ENCODE results near the gene DAB2.
"Not testable (repeated sequence)": the region's sequence is repeated elsewhere in the genome, so short reads cannot be mapped to it uniquely, and the experiment has no call there.

The DAB2 gene

DNA sequence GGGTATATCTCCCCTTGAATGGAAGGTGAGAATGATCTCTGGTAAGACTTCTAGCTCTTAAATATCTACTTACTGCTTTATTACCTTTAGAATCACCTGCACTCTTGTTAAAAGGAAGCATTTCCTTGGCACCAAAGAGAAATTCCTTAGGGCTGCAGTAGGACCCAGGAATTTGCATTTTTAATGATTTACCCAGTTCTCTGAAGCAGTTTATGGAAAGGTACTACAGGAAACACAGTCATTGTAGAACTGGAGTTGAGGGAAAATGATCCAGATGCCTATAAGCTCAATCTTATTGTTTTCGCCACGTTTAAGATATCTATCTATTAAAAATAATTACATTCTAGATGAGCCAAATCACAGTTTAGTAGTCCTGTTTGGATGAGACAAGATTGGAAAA, 51.0 kb downstream of the DAB2 start:
- no peak for DNase-seq

DNA sequence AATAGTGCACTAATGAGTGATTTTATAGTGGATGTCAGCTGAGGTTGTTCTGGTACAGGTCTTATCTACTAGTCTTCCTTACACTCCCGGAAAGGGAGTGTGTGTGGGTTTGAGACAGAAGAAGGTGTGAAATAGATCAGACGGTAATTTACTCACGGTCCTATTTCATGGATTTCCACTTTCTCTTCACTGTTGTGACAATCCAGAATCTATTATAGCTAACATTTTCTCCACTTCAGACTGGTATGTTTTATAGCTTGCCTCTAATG, 53.5 kb downstream of the DAB2 start:
- DNase-seq: peak; percentile 18

DNA sequence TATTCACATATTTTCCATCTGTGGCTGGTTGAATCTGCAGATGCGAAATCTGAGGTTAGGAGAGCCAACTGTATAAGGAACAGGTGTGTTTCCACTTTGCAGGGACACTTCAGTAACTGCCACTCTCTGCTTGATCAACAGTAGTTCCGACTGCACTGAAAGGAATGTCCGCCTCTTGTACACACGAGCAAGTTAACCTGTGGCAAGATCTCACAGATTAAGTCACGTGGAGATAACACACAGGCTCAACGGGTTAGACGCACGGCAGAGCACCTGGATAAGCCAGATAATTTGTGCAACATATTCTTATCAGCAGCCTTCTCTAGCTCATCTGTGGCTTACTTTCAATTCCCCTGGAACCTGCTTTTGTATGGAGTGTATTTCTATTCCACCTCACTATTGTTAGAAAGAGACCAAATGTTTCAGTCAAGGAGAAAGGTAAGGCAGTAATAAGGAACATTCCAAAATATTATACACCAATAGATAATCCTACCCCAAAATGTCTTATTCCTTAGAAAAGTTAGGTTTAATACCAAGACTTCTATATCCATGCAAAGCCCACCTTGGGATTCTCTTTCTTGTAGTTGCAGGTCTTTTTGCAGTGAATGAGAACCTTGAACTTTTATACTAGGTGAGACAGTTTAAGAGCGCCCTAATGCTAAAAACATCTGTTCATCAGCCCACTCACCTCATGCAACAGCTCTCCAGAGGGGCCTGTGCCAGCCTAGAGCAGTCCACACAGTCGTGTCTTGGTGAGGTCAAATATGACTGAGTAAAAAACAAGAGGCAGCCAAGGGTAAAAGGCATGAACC, 54.0 kb downstream of the DAB2 start:
- DNase-seq: peak; percentile 19

DNA sequence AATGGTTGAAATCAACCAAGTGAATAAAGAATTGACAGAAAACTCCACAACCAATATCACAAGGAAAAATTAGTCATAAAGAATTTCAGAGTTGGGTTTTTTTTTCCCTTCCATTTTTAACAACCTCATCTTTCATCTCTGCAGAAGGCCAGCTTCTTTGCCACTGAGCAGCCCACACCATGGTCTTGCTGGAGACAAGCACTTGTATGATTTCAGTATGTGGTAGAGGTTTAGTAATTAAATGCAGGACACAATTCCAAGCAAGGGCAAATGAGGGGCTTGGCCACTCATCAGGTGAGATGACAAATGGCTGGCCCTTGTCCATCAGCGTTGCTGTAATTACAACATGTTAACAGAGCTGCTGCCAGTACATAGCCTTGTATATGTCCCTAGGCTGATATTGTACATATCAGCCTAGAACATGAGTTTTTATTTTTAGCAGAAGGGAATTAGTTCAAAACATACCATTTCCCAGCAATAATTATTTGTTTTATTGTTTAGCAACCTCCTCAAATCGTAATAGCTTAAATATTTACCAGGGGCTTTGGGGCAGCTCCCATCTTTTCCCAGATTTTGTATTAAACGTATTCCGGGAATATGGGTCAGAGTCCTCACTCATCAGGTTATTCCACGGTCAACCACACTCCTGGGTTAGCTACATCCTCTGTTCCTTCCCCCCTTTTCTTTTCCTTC, 55.5 kb downstream of the DAB2 start:
- DNase-seq: no peak

DNA sequence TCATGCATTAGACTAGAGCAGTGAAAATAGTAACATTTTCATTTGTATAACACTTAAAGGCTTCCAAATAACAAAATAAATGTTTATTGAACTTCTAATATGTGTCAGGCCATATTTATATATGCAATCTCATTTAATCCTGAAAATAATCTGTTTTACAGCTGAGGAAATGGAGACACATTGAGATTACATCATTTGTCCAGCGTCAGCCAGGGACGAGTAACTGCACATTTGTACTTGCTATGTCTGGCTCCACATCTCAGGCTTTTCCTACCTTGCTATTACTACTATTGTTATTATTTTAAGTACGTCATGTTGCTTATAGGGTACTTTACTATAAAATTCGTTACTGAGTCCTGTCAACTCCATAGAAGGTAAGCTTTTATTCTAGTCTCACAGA, 56.7 kb downstream of the DAB2 start:
- DNase-seq: no peak

DNA sequence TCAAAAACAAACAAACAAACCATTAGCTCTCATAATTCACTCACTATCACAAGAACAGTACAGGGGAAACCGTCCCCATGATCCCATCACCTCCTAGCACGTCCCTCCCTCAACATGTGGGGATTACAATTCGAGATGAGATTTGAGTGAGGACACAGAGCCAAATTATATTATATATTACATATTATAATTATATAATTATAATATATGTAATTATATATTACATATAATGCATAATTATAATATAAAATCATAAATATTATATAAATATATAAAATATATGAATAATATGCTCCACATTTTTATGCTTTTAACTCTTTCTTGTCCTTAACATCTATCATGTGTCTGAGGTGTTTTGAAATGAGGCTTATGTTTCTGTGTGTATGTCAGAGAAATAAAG, 57.1 kb downstream of the DAB2 start:
- no peak for DNase-seq

DNA sequence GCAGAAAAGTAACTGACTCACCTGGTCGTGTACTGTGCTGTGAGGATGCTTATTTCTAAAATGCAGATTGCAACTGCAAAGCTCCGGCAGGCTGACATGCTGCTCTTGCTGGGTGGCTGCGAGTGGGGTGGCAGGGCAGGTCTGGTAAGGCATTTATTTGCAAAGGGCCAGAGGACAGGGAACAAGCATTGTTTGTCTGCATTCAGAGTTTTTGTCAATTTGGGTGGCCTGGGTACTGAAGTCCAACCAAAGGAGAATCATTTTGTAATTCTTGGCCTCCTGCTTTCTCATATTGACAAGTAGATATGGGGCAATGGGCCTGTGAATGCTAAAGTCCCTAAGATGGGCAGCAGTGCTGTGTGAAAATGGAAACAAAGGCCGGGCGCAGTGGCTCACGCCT, 60.4 kb downstream of the DAB2 start, which contains the start of gene C9:
Gene C9 (minus strand): TSS at position 129 of the 400 bp plus-strand sequence. CDS start 31 bp downstream, at position 98.
- DNase-seq: no peak

DNA sequence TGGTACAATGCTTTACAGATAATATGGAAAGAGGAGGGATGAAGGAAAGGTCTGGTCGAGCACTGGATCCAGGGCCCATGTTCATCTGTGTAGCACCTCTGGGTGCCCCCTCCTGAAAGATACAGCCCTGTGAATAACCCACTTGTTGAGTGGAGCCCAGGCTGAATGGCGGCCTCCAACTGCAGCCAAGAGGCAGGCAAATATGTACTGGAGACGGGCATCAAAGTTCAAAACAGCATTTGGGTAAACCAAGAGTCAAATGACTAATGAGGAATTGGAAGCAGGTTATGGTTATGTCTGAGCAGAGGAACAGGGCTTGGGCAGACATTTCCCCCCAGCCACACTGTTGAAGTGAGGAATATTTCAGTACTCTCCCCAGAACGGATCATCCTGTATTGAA, 61.6 kb downstream of the DAB2 start:
- no peak for DNase-seq

DNA sequence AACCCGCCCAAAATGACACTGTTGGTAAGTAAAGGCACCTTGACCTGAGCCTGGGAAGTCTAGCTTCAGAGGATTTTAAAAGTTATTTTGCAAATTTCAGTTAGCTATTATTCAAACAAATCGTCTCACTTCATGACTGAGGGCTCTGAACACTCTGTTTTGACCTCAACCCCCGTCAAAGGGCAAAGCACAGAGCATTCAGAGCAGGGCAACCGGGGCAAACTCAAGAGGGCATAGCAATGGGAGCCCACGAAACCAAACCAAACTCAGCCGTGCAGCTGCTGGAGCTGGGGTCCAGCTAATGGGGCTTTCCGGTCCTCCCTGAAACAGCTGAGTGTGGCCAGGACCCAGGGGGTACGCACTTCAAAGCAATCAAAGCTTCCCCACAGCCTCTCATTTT, 62.1 kb downstream of the DAB2 start:
- DNase-seq: no peak

DNA sequence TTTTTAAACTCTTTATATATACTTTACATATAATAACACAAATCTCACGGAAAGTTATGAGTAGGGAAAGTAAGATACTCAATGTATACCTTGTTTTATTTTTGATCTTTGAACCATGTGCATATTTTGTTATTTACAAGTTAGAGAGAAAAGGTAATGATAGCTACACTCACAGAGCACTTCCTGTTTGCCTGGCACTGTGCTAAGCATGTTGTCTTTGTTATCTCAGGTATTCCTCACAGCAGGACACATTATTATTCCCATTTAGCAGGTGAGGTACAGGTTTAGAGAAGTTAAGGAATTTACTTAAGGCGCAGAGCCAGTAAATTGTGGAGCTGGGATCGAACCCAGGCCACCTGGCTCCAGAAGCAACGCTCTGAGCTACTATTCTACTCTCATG, 63.5 kb downstream of the DAB2 start:
- DNase-seq: no peak

DNA sequence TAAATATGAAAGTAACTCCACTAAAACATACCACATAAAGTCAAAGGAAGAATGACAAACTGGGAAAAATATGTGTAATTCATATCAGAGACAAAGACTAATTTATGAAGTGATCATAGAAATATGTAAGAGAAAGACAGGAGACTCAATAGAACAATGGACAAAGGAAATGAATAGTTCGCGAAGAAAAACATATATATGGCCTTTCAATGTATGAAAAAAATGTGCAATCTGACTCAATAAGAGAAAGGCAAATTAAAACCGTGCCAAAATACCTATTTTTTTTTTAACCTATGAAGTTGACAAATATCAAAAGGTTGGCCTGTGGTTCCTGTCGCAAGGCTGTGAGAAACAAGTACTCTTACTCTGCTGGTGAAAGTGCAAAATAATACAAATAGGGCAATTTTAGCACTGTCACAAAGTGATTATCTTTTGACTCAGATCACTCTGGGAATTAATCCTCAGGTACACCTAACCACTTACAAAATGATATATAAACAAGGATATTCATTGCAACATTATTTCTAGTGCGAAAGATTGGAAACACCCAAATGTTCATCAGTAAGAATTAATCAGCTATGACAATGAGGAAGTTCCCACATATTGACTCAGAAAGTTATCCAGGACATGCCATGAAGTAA, 64.2 kb downstream of the DAB2 start:
- no peak for DNase-seq

DNA sequence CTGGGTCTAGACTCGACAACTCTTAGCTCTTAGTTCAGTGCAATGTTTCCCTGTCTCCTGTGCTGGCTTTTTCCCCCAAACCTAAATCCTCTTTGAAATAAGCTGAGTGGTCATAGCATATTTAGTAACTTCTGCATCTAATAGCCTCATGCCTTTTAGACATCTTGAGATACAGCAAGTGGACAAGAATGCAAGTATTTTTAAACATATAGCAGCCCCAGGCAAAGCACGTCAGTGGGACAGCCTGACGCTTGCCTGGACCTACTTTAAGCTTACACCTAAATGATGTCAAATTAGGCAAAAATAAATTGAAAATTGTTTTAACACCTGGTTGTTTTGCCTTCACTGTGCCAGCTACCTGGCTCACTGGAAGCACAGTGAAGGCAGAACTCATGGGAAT, 68.5 kb downstream of the DAB2 start:
- DNase-seq: no peak

DNA sequence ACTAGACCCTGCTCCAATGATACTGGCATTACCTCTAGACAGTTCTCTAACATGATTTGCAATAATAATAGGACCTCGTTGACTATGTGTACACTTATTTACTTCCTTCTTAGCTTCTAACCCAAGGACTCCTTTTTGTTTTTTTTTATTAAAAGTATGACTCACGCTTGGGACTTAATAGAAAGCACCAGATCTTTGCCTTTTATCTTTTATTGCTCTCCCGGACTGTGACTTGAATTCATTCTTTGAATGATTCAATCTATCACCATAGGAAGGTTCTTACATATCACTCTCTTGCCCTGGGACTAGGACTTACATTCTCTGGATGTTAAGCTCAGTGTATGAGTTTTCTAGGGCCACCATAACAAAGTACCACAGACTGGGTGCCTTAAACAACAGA, 69.5 kb downstream of the DAB2 start:
- no peak for DNase-seq

DNA sequence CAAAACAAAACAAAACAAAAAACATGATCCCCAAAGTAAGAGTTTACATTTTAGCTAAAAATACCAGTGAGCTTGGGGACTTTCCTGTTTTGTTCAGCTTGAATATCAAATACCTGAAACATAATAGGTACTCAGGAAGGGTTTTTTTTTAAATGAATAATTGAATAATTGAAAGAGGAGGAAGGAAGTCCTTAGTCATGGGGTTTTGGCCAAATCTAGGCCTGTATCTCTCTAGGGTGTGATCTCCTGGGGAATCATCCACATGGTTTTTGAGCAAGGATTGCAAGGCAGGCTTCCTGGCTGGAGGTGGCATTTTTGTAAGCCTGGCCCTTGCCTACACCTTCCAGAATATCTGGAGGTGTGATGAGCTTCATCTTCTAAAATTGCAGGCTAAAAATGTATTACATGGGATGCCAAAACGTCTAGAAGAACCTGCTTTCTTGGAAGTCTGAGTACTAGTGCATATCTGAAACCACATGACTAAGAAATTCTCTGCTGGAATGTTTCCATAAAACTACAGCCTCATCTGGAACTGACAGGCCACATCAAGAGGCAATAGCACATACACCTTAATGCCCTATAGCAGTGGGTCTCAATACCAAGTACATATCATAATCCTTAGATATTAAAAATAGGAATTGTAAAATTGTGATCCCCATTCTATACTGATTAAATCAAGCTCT, 70.9 kb downstream of the DAB2 start:
- DNase-seq: no peak

DNA sequence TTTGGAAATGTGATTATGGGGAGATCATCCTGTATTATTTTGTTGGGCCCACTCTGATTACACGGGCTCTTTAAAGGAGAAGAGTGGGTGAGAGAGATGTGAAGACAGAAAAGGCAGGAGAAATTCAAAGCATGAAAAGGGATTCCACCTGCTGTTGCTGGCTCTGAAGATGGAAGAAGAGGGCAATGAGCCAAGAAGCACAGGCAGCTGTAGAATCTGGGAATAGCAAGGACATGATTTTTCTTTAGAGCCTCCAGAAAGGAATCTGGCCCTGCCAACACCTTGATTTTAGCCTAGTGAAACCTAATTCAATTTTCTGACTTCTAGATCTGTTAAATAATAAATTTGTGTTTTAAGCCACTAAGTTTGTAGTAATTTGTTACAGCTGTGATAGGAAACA, 71.8 kb downstream of the DAB2 start:
- DNase-seq: no peak

DNA sequence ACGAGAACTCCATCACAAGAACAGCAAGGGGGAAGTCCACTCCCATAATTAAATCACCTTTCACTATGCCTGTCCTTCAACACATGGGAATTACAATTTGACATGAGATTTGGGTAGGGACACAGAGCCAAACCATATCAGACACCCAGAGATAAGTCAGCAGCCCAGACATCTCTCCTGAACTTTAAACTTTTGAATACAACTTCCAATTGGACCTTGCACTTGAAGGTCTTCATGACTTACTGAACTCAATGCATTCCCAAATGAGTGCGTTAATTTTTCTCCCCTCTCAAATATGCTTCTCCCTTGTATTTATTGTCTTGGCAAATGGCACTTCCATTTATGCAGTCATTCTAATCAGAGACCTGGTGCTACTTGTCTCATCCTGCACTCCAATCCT, 72.6 kb downstream of the DAB2 start:
- DNase-seq: no peak

DNA sequence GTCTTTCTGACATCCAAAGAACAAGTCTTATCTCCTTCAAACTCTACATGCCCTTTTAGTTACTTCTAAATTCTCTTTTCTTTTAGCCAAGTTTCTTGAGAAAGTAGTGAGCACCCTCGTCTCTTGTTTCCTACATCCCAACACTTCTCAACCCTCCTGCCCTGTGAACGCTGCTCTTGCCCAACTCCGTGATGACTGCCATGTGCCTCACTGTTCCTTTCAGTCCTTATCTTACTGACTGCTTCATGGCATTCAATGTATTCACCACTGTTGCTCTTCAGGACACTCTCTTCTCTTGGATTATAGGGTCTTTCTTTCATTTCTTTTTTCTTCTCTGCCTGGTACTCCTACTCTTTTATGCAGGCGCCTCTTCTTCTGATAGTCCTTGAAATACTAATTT, 75.3 kb downstream of the DAB2 start:
- no peak for DNase-seq

DNA sequence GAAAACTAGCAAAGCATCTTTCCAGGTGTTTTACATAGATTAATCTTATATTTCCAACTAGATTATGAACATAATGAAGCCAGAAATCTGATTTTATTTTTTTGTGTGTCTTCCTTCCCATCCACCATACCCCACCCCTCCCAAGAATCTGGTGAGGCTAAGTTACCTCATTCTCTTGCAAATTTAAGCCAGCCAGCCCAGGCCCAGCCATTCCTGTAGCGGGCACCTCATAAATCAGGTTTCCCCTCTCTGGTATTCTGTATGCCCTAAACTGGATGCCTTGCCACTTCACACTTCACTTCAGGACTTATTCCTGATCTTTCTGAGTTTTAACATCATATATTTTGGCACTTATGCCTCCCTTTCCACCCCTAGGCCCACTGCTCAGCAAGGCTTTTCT, 82.3 kb downstream of the DAB2 start:
- no peak for DNase-seq

DNA sequence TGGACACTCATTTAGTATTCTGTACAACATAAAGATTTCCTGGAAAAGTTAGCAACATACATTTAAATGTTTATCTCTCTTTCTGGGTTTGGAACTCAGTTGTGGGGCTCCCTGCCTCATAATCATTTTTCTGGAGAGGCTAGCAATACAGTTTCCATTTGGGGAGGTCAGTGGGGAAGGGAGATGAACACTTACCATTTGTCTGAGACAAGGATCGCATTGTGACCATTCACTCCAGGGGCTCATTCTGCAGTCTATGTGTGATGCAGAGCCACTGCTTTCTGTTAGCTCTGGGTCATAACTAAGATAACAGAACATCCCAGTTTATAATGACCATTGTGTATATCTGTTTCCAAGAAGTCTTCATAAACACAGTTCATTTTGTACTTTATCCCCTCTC, 82.9 kb downstream of the DAB2 start:
- DNase-seq: no peak

DNA sequence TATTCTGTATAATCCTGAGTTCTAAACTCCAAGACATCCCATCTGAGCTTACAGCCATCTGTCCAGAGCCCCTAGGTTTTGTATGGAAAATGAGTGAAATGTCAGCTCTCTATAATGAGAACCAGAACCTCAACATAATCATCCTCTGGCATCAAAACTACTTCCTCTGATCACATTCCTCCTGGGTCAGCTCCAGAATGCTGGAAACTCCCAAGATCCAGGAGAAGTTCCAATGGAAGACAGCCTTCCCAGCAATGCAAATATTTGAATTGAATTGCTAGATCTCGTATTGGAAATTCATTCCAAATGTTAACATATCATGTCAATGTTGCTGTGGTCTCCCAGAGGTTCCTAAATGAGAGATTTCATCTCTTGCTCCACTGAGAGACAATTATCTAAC, 84.3 kb downstream of the DAB2 start:
- DNase-seq: no peak

DNA sequence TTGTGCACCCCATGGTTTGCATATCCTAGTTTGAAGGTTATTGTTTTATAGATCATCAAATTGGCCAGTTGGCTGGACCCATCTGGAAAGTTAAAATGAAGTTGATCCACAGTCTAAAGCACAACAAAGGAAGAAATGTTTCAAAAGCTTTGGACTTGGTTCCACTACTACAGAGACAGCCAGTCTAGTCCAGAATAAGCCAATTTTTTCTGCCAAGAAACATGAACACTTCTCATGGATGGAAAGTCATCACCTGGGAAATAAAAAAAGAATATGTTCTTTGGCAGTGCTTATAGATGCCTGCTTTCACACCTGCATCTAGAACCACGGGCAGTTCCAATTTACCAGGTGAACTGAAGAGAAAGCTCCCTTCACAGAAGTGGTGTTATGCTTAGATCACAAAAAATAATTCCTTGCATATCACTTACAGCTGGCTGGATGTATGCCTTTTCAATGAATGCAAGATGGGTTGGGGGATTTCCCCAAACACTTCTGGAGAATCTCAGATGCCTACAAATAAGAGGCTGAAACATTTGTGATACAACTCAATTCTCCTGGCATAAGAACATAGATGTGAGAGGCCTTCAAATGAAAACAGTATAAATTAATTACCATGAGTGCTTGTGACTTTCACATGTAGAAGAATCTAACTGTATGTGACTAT, 87.4 kb downstream of the DAB2 start:
- no peak for DNase-seq

DNA sequence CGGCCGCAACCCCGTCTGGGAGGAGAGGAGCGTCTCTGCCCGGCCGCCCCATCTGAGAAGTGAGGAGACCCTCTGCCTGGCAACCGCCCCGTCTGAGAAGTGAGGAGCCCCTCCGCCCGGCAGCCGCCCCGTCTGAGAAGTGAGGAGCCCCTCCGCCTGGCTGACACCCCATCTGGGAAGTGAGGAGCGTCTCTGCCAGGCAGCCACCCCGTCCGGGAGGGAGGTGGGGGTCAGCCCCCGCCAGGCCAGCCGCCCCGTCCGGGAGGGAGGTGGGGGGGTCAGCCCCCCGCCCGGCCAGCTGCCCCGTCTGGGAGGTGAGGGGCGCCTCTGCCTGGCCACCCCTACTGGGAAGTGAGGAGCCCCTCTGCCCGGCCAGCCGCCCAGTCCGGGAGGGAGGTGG, 90.5 kb downstream of the DAB2 start:
- not testable (repeated sequence) for DNase-seq

DNA sequence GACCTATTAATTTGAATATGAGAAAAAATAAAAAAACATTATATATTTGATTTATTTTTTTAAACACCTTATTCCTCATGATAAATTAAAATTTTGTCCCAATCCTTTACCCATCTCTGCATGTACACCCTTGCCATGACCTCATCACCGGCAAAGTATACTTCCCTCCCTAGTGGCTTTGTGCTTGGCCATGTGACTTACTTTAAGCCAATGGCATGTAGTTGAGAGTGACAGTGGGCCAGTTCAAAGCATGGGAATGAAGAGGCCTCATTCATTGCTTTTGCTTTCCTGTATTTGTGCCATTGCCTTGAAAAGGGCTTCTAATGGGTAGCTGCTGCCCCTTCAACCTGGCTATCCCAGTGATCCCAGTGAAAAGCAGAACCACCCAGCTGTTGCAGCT, 91.7 kb downstream of the DAB2 start:
- DNase-seq: no peak
